ENCODE data around the gene KCNH1. TPM values are rescaled to one million over a fixed set of nuclear protein-coding genes. Genes with fewer than 3 reads are reported as not detected.

Gene KCNH1
- total and polyA plus RNA-seq, 2 experiments from 2014 or later = 0.28 TPM; not detected in 1

- no peaks in the 10 kb centered on the region for H4K20me1 ChIP-seq (replicated peaks; ENCODE audit: insufficient read depth)
- ATAC-seq (peak; percentile 59; the same call in 2 of the 3 replicates), DNase-seq (ENCODE audit: low spot score) (peak; percentile 33)
- H3F3A ChIP-seq (replicated peaks; ENCODE audit: low read depth) = no peaks in the 10 kb centered on the region
- H3K9me3 Mint-ChIP-seq = no peaks in the 10 kb centered on the region
- H3K4me2 ChIP-seq = no peak overlapping the region
- no peak overlapping the region for H3K4me3 ChIP-seq
- no peak for TF ChIP-seq POLR2AphosphoS5 (IDR thresholded peaks at IDR 0.05; ENCODE audit: low read depth)
- TF ChIP-seq, protein P1, sequence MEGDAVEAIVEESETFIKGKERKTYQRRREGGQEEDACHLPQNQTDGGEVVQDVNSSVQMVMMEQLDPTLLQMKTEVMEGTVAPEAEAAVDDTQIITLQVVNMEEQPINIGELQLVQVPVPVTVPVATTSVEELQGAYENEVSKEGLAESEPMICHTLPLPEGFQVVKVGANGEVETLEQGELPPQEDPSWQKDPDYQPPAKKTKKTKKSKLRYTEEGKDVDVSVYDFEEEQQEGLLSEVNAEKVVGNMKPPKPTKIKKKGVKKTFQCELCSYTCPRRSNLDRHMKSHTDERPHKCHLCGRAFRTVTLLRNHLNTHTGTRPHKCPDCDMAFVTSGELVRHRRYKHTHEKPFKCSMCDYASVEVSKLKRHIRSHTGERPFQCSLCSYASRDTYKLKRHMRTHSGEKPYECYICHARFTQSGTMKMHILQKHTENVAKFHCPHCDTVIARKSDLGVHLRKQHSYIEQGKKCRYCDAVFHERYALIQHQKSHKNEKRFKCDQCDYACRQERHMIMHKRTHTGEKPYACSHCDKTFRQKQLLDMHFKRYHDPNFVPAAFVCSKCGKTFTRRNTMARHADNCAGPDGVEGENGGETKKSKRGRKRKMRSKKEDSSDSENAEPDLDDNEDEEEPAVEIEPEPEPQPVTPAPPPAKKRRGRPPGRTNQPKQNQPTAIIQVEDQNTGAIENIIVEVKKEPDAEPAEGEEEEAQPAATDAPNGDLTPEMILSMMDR (conservative IDR thresholded peaks at IDR 0.05; ENCODE audit: low read depth in 2 of 2) = peak; percentile 29 to 59
- TF ChIP-seq STAT1 (IDR thresholded peaks at IDR 0.05; ENCODE audit: unreplicated experiment) = no peak
- TF ChIP-seq CREB1 (CRISPR knock-in tag; IDR thresholded peaks at IDR 0.05; ENCODE audit: low read depth) = no peak
- no peaks in the 10 kb centered on the region for H3K4me1 ChIP-seq (ENCODE audit: insufficient read depth)
- H3K4me1 Mint-ChIP-seq = peaks cover 4% of the 10 kb centered on the region; the same call in 2 of the 3 replicates
- H3K79me2 ChIP-seq (replicated peaks; ENCODE audit: insufficient read depth) = no peaks in the 10 kb centered on the region
- H3K27ac ChIP-seq (ENCODE audit: low read depth) = no peak overlapping the region
- H3K27me3 ChIP-seq (ENCODE audit: insufficient read depth) = no peaks in the 10 kb centered on the region
- H3K27me3 Mint-ChIP-seq (ENCODE audit: insufficient read depth, low read depth, poor library complexity) = no peaks in the 10 kb centered on the region
- no peaks in the 10 kb centered on the region for H3K36me3 Mint-ChIP-seq (ENCODE audit: low read depth)
- no peak overlapping the region for H3K4me3 Mint-ChIP-seq
- H3K9me2 ChIP-seq (ENCODE audit: insufficient read depth) = no peaks in the 10 kb centered on the region
- no peak overlapping the region for H3K27ac Mint-ChIP-seq
- H3K36me3 ChIP-seq (ENCODE audit: insufficient read depth) = no peaks in the 10 kb centered on the region
- no peak overlapping the region for H2AFZ ChIP-seq
These were observed 421.9 kb downstream of the KCNH1 start for GRCh38 chr1:210711825-210712612.

GRCh38 chr1:210709701-210710100 is 424.2 kb downstream of the KCNH1 start:
- H3K4me1 ChIP-seq (ENCODE audit: insufficient read depth) = no peaks in the 10 kb centered on the region
- no peaks in the 10 kb centered on the region for H3K79me2 ChIP-seq (replicated peaks; ENCODE audit: insufficient read depth)
- H4K20me1 ChIP-seq (replicated peaks; ENCODE audit: insufficient read depth) = no peaks in the 10 kb centered on the region
- H3K9me2 ChIP-seq (ENCODE audit: insufficient read depth) = no peaks in the 10 kb centered on the region
- H3K27me3 ChIP-seq (ENCODE audit: insufficient read depth) = no peaks in the 10 kb centered on the region
- Mint-ChIP-seq H3K27ac (no peak overlapping the region), H3K36me3 (ENCODE audit: low read depth) (no peaks in the 10 kb centered on the region), H3K4me3 (no peak overlapping the region), H3K4me1 (peaks cover 7% of the 10 kb centered on the region; the same call in 2 of the 3 replicates), H3K27me3 (ENCODE audit: insufficient read depth, low read depth, poor library complexity) (peaks cover 1% of the 10 kb centered on the region), H3K9me3 (no peaks in the 10 kb centered on the region)
- H3F3A ChIP-seq (replicated peaks; ENCODE audit: low read depth) = no peaks in the 10 kb centered on the region
- H3K36me3 ChIP-seq (ENCODE audit: insufficient read depth) = no peaks in the 10 kb centered on the region
- no peak overlapping the region for H3K27ac ChIP-seq (ENCODE audit: low read depth)
- no peak overlapping the region for H2AFZ ChIP-seq
- ATAC-seq (no peak), DNase-seq (ENCODE audit: low spot score) (no peak)
- no peak overlapping the region for H3K4me3 ChIP-seq
- H3K4me2 ChIP-seq = no peak overlapping the region
- TF ChIP-seq JUNB (IDR thresholded peaks at IDR 0.05; ENCODE audit: unreplicated experiment) (no peak), REST (IDR thresholded peaks at IDR 0.05; ENCODE audit: unreplicated experiment) (no peak), ZNF462 (CRISPR knock-in tag; IDR thresholded peaks at IDR 0.05) (no peak), EZH2phosphoT487 (IDR thresholded peaks at IDR 0.05; ENCODE audit: unreplicated experiment) (no peak), ZNF331 (CRISPR knock-in tag; IDR thresholded peaks at IDR 0.05; ENCODE audit: low read depth) (no peak), POLR2AphosphoS5 (IDR thresholded peaks at IDR 0.05; ENCODE audit: low read depth) (no peak)

All from GM23338 (cell line).